ENCODE results near the gene PDGFA. TPM values are rescaled to one million over a fixed set of nuclear protein-coding genes. Genes with fewer than 3 reads are reported as not detected.

The PDGFA gene
- polyA plus RNA-seq, 1 donor (not counting 4 experiments of a cell fraction or from before 2014, with no cell fraction given): 14.8 TPM

DNA sequence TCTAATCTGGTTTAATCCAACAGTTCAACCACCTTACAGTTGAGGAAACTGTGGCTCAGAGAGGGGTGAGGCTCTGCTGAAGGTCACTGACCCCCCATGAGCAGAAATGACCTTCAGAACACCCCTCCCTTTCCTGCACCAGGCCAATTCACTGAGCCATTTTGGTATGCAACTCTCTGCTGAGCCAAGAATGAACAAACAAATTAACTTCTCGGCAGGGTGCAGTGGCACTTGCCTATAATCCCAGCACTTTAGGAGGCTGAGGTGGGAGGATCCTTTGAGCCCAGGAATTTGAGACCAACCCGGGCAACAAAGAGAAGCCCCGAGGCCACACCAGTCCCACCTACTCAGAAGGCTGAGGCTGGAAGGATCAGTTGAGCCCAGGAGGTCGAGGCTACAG, 29.8 kb downstream of the PDGFA start:
- Histone ChIP-seq H3K79me2 (ENCODE audit: control insufficient read depth, insufficient read depth, low read length) (no peaks in the 10 kb centered on the region), H3K27ac (ENCODE audit: control insufficient read depth, insufficient read depth, low read length) (no peak overlapping the region), H4K20me1 (ENCODE audit: control insufficient read depth, extremely low read depth, insufficient read depth, low read length) (no peaks in the 10 kb centered on the region), H3K4me2 (ENCODE audit: control insufficient read depth, extremely low read depth, insufficient read depth, low read depth, low read length) (no peak overlapping the region), H3K4me1 (ENCODE audit: control insufficient read depth, extremely low read depth, insufficient read depth, low read length) (peaks cover 26% of the 10 kb centered on the region), H3K9me3 (ENCODE audit: control insufficient read depth, low read depth, low read length) (no peaks in the 10 kb centered on the region), H3K9me1 (ENCODE audit: control insufficient read depth, extremely low read depth, insufficient read depth, low read length) (peaks cover 2% of the 10 kb centered on the region), H3K36me3 (ENCODE audit: control insufficient read depth in 2 of 2, extremely low read depth in 1 of 2, insufficient read depth in 2 of 2, low read length in 2 of 2) (no peaks in the 10 kb centered on the region), H2AFZ (ENCODE audit: control insufficient read depth, low read length) (no peak overlapping the region), H3K4me3 (ENCODE audit: control insufficient read depth in 2 of 3, extremely low read depth in 1 of 3, insufficient read depth in 2 of 3, low read depth in 1 of 3, low read length in 3 of 3) (no peak overlapping the region), H3K9ac (ENCODE audit: control insufficient read depth, extremely low read depth, insufficient read depth, low read length) (no peak overlapping the region), H3K27me3 (ENCODE audit: control insufficient read depth, extremely low read depth, insufficient read depth, low read length) (no peaks in the 10 kb centered on the region)
- FAIRE-seq (no peak), DNase-seq (ENCODE audit: low read depth, low spot score) (no peak)
- TF ChIP-seq, protein P1, sequence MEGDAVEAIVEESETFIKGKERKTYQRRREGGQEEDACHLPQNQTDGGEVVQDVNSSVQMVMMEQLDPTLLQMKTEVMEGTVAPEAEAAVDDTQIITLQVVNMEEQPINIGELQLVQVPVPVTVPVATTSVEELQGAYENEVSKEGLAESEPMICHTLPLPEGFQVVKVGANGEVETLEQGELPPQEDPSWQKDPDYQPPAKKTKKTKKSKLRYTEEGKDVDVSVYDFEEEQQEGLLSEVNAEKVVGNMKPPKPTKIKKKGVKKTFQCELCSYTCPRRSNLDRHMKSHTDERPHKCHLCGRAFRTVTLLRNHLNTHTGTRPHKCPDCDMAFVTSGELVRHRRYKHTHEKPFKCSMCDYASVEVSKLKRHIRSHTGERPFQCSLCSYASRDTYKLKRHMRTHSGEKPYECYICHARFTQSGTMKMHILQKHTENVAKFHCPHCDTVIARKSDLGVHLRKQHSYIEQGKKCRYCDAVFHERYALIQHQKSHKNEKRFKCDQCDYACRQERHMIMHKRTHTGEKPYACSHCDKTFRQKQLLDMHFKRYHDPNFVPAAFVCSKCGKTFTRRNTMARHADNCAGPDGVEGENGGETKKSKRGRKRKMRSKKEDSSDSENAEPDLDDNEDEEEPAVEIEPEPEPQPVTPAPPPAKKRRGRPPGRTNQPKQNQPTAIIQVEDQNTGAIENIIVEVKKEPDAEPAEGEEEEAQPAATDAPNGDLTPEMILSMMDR (optimal IDR thresholded peaks at IDR 0.05 in 1 of 3, IDR thresholded peaks at IDR 0.05 in 1 of 3, conservative IDR thresholded peaks at IDR 0.05 in 1 of 3; ENCODE audit: extremely low read depth in 1 of 3, insufficient read depth in 2 of 3, low read length in 3 of 3): no peak
- no peak for TF ChIP-seq EZH2 (IDR thresholded peaks at IDR 0.05; ENCODE audit: low read length)
- dilution Hi-C loops (cut with MboI; ENCODE audit: extremely low pct_ligation_motif_present, low sequenced_read_pairs): loop anchor here (10.0 kb wide), 1 partner anchor 155 kb away; no protein-coding TSS in a partner anchor

DNA sequence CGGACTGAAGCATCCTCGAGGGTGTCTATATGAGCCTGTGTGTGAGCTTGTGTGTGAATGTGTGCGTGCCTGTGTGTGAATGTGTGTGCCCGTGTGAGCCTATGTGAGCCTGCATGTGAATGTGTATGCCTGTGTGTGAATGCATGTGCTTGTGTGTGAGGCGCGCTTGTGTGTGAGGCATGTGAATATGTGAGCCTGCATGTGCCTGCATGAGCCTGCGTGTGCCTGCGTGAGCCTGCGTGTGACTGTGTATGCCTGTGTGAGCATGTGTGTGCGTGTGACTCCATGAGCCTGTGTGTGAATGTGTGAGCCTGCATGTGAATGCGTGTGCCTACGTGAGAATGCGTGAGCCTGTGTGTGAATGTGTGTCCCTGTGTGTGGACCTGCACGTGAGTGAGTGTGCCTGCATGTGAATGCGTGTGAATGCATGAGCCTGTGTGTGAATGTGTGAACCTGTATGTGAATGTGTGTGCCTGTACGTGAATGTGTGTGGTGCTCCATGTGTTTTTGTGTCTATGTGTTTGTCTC, 33.4 kb downstream of the PDGFA start:
- TF ChIP-seq, protein P1 (optimal IDR thresholded peaks at IDR 0.05 in 1 of 3, IDR thresholded peaks at IDR 0.05 in 1 of 3, conservative IDR thresholded peaks at IDR 0.05 in 1 of 3; ENCODE audit: extremely low read depth in 1 of 3, insufficient read depth in 2 of 3, low read length in 3 of 3): no peak
- TF ChIP-seq EZH2 (IDR thresholded peaks at IDR 0.05; ENCODE audit: low read length): no peak
- FAIRE-seq: no peak
- dilution Hi-C loops (cut with MboI; ENCODE audit: extremely low pct_ligation_motif_present, low sequenced_read_pairs): loop anchor here (10.0 kb wide), 1 partner anchor 151 kb away; no protein-coding TSS in a partner anchor

More for the DNA sequence above, 33.4 kb downstream of the PDGFA start:
- no peak for DNase-seq (ENCODE audit: low read depth, low spot score)
- H3K79me2 ChIP-seq (ENCODE audit: control insufficient read depth, insufficient read depth, low read length): no peaks in the 10 kb centered on the region
- H3K4me1 ChIP-seq (ENCODE audit: control insufficient read depth, extremely low read depth, insufficient read depth, low read length): peaks cover 26% of the 10 kb centered on the region
- H2AFZ ChIP-seq (ENCODE audit: control insufficient read depth, low read length): no peak overlapping the region
- no peak overlapping the region for H3K4me3 ChIP-seq (ENCODE audit: control insufficient read depth in 2 of 3, extremely low read depth in 1 of 3, insufficient read depth in 2 of 3, low read depth in 1 of 3, low read length in 3 of 3)
- H3K4me2 ChIP-seq (ENCODE audit: control insufficient read depth, extremely low read depth, insufficient read depth, low read depth, low read length): peak overlapping the region; percentile 5
- no peaks in the 10 kb centered on the region for H3K27me3 ChIP-seq (ENCODE audit: control insufficient read depth, extremely low read depth, insufficient read depth, low read length)
- peaks cover 4% of the 10 kb centered on the region for H3K9me3 ChIP-seq (ENCODE audit: control insufficient read depth, low read depth, low read length)
- H3K9ac ChIP-seq (ENCODE audit: control insufficient read depth, extremely low read depth, insufficient read depth, low read length): no peak overlapping the region
- peaks cover 2% of the 10 kb centered on the region for H3K9me1 ChIP-seq (ENCODE audit: control insufficient read depth, extremely low read depth, insufficient read depth, low read length)
- no peak overlapping the region for H3K27ac ChIP-seq (ENCODE audit: control insufficient read depth, insufficient read depth, low read length)
- no peaks in the 10 kb centered on the region for H3K36me3 ChIP-seq (ENCODE audit: control insufficient read depth in 2 of 2, extremely low read depth in 1 of 2, insufficient read depth in 2 of 2, low read length in 2 of 2)
- no peaks in the 10 kb centered on the region for H4K20me1 ChIP-seq (ENCODE audit: control insufficient read depth, extremely low read depth, insufficient read depth, low read length)
